Fibroblast of skin of abdomen (primary cell): ENCODE data around the gene TGFBR3L.
A peak's percentile ranks its signal among the peaks of the same experiment; 100 is the strongest.
"Not testable (repeated sequence)": the region's sequence is repeated elsewhere in the genome, so short reads cannot be mapped to it uniquely, and the experiment has no call there.

ENCODE experiments used
- DNase-seq: peaks from one replicate; pipeline ENCODE4 v3.0.0-alpha.2; 2013

The TGFBR3L gene

DNA sequence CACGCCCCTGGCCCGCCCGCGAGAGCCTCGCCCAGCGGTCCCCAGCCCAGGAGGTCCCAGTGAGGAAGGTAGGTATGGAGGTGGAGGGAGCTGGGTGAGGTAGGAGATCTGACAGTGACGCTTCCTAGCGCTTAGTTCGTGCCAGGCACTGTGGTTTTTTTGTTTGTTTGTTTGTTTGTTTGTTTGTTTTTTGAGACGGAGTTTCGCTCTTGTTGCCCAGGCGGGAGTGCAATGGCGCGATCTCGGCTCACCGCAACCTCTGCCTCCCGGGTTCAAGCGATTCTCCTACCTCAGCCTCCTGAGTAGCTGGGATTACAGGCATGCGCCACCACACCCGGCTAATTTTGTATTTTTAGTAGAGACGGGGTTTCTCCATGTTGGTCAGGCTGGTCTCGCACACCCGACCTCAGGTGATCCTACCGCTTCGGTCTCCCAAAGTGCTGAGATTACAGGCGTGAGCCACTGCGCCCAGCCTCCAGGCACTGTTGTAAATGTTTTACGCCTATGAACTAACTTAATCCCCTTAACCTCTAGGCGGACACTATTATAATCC is 3.5 kb downstream of the TGFBR3L start:
- DNase-seq: not testable (repeated sequence)

- DNase-seq: no peak
Observed at GRCh38 chr19:7918615-7919421, 4.2 kb downstream of the TGFBR3L start.

- peak; percentile 96 for DNase-seq
Observed at GRCh38 chr19:7919610-7920518, 5.2 kb downstream of the TGFBR3L start, which contains the start of gene SNAPC2. Gene SNAPC2, plus strand, starts transcription at chr19:7920338. Its CDS starts 29 bp downstream, at chr19:7920367.

- DNase-seq: peak; percentile 96
Observed at GRCh38 chr19:7920519-7921301, 6.1 kb downstream of the TGFBR3L start.

DNA sequence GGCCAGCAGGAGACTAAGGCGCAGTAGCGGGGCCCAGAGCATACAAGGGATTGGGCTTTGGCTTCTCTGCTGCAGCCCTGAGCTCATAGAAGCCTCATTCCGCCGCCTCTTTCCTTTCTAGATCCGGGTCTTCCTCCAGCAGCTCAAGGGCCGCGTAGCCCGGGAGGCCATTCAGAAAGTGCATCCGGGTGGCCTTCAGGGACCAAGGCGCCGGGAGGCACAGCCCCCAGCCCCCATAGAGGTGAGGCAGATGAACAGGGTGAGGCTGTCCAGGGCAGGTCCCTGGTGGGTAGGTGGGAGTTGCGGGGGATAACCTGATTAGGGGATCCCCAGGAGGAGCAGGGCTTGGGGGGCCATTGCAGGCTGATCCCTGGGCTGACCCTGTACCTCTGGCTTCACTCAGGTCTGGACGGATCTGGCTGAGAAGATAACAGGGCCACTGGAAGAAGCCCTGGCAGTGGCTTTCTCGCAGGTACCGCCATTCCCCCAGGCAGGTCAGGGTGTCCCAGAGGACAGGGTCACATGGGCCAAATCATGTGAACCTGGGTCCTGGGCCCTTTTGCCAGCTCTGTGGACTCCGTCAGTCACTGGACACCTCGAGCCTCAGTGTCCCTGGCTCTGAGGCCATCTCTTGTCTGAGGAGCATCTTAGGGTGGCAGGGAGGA is 6.8 kb downstream of the TGFBR3L start:
- DNase-seq: no peak

DNA sequence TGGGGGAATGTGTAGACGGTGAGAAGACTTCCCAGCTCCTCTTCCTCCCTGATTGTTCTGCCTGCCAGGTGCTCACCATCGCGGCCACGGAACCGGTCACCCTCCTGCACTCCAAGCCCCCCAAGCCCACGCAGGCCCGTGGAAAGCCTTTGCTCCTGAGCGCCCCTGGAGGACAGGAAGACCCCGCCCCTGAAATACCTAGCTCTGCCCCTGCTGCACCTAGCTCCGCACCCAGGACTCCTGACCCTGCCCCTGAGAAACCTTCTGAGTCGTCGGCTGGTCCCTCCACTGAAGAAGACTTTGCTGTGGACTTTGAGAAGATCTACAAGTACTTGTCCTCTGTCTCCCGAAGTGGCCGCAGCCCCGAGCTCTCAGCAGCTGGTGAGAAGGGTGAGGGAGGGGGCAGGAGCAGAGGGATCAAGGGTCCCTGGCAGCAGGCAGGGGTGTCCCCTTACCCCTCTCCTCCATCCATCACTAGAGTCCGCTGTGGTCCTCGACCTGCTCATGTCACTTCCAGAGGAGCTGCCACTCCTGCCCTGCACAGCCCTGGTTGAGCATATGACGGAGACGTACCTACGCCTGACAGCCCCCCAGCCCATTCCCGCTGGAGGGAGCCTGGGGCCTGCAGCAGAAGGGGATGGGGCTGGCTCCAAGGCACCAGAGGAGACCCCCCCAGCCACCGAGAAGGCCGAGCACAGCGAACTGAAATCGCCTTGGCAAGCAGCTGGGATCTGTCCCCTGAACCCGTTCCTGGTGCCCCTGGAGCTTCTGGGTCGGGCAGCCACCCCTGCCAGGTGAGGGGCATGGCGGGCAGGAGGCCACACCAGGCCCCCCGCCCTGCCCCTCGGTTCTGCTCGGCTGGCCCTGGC is 7.6 kb downstream of the TGFBR3L start:
- no peak for DNase-seq

- no peak for DNase-seq
Observed at GRCh38 chr19:7922836-7923195, 8.2 kb downstream of the TGFBR3L start.

- DNase-seq: no peak
Observed at GRCh38 chr19:7923295-7924191, 8.9 kb downstream of the TGFBR3L start.

DNA sequence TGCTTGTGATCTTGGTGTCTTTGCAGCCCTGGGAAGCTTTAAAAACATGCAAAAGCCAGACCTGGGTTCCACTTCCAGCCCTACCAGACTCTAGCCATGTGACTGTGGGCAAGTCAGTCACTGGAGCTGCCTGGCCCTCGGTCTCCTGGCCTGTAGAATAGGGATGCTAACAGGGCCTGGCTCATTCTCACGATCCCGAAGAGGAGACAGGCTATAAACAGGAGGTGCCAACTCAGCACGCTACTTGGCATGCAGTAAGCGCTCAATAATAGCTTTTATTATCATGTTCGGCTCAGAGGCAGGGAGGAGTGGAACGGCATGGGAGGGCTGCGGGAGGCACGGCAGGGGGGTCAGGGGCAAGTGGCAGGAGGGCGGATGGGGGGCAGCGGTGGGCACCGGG is 9.6 kb downstream of the TGFBR3L start:
- no peak for DNase-seq

DNA sequence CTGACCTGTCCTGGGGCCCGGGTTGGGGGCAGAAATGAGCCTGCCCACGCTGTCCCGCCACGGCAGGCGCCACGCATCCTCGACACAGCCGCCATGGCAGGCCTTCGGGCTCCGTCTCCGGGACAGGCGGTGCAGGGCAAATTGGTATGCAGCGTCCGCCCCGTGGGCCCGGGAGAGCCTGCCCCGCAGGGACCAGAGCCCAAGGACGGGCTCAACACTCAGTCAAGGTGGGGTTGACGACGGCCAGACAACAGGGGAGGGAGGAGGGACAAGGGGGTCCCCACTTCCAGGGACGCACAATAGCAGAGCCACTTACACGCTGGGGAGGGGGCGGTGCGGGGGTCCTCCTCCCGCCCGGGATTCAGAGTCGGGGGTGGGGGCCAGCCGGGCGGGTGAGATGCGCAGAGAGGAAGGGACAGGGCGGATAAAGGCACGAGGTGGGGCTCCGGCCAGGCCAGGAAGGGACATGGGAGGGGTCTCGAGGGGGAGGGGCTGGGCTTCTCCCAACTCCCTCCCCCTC is 10.1 kb downstream of the TGFBR3L start:
- DNase-seq: no peak

DNA sequence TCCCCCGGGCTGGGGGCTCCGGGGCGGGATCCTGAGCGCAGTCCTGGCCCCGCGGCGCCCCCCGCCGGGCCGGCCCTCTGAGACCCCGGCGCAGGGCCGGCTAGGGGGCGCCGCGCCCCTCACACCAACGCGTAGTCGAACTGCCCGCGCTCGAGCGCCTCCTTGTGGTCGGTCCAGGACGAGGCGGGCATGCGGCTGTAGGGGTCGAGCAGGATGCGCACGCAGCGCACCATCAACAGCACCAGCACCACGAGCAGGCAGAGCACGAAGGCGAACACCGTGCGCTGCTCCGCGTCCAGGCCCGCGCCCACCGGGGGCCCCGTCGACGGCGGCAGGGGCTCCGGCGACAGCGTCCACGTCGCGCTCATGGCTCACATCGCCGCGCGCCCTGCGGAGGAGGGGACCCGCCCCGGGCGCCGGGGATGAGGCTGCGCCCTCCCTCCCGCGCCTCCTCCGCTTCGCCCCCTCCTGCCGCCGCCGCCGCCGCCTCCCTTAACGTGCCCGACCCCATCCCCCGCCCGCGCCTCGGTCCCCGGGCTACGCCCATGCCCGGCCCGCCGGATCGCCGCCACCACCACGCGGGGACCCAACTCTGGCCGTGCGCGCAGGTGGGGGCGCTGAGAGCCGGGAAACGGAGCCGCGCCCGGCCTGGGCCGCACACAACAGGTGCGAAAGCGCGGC is 10.7 kb downstream of the TGFBR3L start:
- peak; percentile 73 for DNase-seq

DNA sequence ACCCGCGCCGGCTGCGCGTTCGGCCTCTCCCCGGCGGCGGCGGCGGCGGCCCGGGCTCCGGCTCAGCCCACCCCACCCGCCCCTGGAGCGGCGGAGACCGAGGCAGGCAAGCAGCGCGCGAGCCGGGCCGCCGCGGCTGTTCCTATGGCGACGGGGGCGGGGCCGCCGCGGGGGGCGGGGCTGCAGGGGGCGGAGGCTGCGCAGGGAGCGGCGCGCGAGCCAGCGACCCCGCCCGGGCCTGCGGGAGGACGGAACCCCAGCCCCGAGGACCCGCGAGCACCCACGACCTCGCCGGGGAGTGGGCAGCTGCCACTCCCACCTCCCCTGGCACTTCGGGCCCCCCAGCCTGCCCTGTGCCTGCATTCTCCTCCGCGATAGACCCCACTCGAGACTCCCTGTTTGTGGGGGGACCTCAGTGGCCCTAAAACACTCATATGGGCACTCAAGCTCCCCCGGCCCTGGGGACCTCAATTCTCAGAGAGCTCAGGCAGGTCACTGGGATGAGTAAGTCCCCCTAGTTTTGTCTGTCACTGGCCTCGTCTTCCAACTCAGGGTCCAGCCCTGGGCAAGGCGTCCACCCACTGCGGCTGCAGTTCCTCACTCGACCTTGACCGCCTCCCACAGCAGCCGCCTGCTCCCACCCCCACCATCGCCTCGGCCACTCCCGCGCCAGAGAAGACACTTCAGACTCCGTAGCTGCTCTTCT is 11.5 kb downstream of the TGFBR3L start, which contains the start of gene CTXN1:
Gene CTXN1, minus strand, starts transcription at position 115 of the 706 bp plus-strand sequence. CDS start 597 bp downstream, outside the sequence.
- peak; percentile 57 for DNase-seq

GRCh38 chr19:7926727-7927604 is 12.3 kb downstream of the TGFBR3L start:
- DNase-seq: no peak

- no peak for DNase-seq
Observed at GRCh38 chr19:7927605-7928333, 13.1 kb downstream of the TGFBR3L start.

DNA sequence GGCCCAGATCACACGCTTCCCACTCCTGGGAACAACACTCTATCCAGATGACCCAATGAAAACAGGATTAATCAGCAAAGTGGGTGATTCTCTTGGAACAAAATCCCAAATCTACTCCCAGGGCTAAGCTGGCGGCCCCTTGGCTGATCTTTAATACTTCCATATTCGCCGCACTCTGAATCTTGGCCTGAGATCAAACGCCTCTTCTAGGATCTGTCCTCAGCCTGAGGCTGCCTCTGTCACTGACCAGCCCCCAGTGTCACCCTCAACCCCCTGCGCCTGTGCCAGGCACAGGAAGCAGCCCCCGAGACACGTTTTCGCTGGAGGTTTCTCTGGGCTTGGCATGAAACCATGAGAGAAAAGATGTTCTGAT is 13.7 kb downstream of the TGFBR3L start:
- DNase-seq: no peak
